H1 (cell line): ENCODE data around the gene LMNTD2. TPM values are rescaled to one million over a fixed set of nuclear protein-coding genes. Genes with fewer than 3 reads are reported as not detected.

ENCODE experiments used
- CTCF ChIA-PET: fragments of 300-600 bp; sonication (Branson Sonifier 250); formaldehyde crosslinking; loops from one replicate; lab custom pipeline; 2021; ENCODE audit not compliant: partially characterized antibody; lab: Charles Lee
- POLR2A ChIA-PET: fragments of 300-600 bp; sonication (Branson Sonifier 250); formaldehyde crosslinking; loops from one replicate; lab custom pipeline; 2021; ENCODE audit warnings: inconsistent platforms; ENCODE audit not compliant: partially characterized antibody; lab: Charles Lee
- DNase-seq, 2 experiments: peaks; one replicate each; pipeline versions ENCODE4 v3.0.0 to v3.0.0-alpha.2; 2010 to 2022; ENCODE audit warnings: low spot score in 2 of 2, low read depth in 1 of 2, mixed read lengths in 1 of 2
- FAIRE-seq: peaks from 2 replicates; lab custom pipeline; 2011; peaks lifted over from hg19 to GRCh38; lab: Jason Lieb, UNC
- H2AFZ ChIP-seq: 2 replicates; pipeline ENCODE4 v1.8.1; 2012; ENCODE audit warnings: low read length, inconsistent platforms
- H2AK5ac ChIP-seq: 2 replicates; pipeline ENCODE4 v1.6.1; 2013; ENCODE audit warnings: low read depth, low read length
- H2BK120ac ChIP-seq: replicated peaks from 2 replicates; pipeline ENCODE3; 2013; ENCODE audit warnings: low read depth, low read length, inconsistent platforms
- H2BK12ac ChIP-seq: 2 replicates; pipeline ENCODE4 v1.6.1; 2013; ENCODE audit warnings: low read depth, low read length
- H2BK15ac ChIP-seq: 2 replicates; pipeline ENCODE4 v1.6.1; 2013; ENCODE audit warnings: low read length
- H2BK20ac ChIP-seq: 2 replicates; pipeline ENCODE4 v1.6.1; 2013; ENCODE audit warnings: low read length
- H2BK5ac ChIP-seq: 2 replicates; pipeline ENCODE4 v1.6.1; 2013; ENCODE audit warnings: low read depth, low read length
- H3K14ac ChIP-seq: 2 replicates; pipeline ENCODE4 v1.6.1; 2013; ENCODE audit warnings: inconsistent platforms; ENCODE audit not compliant: insufficient read length
- H3K18ac ChIP-seq: 2 replicates; pipeline ENCODE4 v1.6.1; 2013; ENCODE audit warnings: low read length; ENCODE audit errors: extremely low read depth
- H3K23ac ChIP-seq: 2 replicates; pipeline ENCODE4 v1.6.1; 2013; ENCODE audit warnings: inconsistent platforms; ENCODE audit not compliant: insufficient read length
- H3K23me2 ChIP-seq: 2 replicates; pipeline ENCODE4 v1.6.1; 2013; ENCODE audit warnings: low read depth, low read length
- H3K27ac ChIP-seq: 2 replicates; pipeline ENCODE4 v1.6.1; 2011; ENCODE audit warnings: low read depth, low read length, inconsistent platforms
- H3K27me3 ChIP-seq, 4 experiments: replicated peaks in 1 of 4; 1 replicate in 1 of 4; 2 replicates in 3 of 4; pipeline versions ENCODE4 v1.6.1 to v1.8.1; 2011 to 2013; ENCODE audit warnings: low read length in 3 of 4, mild to moderate bottlenecking in 3 of 4, inconsistent platforms in 2 of 4, mixed read lengths in 2 of 4, moderate library complexity in 1 of 4; ENCODE audit not compliant: control insufficient read depth in 3 of 4, insufficient read depth in 3 of 4; ENCODE audit errors: extremely low read depth in 1 of 4
- H3K36me3 ChIP-seq, 4 experiments: 2 replicates each; pipeline versions ENCODE4 v1.6.1 to v1.8.1; 2011 to 2013; ENCODE audit warnings: mild to moderate bottlenecking in 4 of 4, low read length in 3 of 4, moderate library complexity in 2 of 4, control low read depth in 1 of 4, inconsistent platforms in 1 of 4; ENCODE audit not compliant: insufficient read depth in 4 of 4, control insufficient read depth in 2 of 4
- H3K4ac ChIP-seq: replicated peaks from 2 replicates; pipeline ENCODE3; 2013; ENCODE audit warnings: low read length, low read depth, mixed read lengths, inconsistent platforms; ENCODE audit not compliant: insufficient read length
- H3K4me1 ChIP-seq, 4 experiments: replicated peaks in 1 of 4; 1 replicate in 1 of 4; 2 replicates in 3 of 4; pipeline versions ENCODE4 v1.6.1 to v1.8.1; 2011 to 2013; ENCODE audit warnings: low read length in 3 of 4, inconsistent platforms in 2 of 4, mixed read lengths in 1 of 4; ENCODE audit not compliant: insufficient read depth in 4 of 4, control insufficient read depth in 3 of 4
- H3K4me2 ChIP-seq, 2 experiments: 2 replicates each; pipeline versions ENCODE4 v1.6.1 to v1.8.1; 2011 to 2013; ENCODE audit warnings: low read depth in 2 of 2, low read length in 2 of 2, control low read depth in 1 of 2, inconsistent platforms in 1 of 2, mild to moderate bottlenecking in 1 of 2; ENCODE audit not compliant: insufficient read depth in 1 of 2
- H3K4me3 ChIP-seq, 4 experiments: fragments of 200-600, 300-600 bp in 1 of 4; sonication (generic), shearing (Covaris generic), sonication (Bioruptor Twin) in 1 of 4; 2 replicates each; pipeline versions ENCODE4 v1.5.1 to v1.8.1; 2011 to 2016; ENCODE audit warnings: low read length in 4 of 4, low read depth in 3 of 4, control low read depth in 2 of 4, inconsistent platforms in 2 of 4, mild to moderate bottlenecking in 2 of 4, mixed read lengths in 1 of 4, moderate library complexity in 1 of 4; ENCODE audit not compliant: insufficient read depth in 2 of 4; ENCODE audit errors: extremely low read depth in 1 of 4
- H3K56ac ChIP-seq: replicated peaks from 2 replicates; pipeline ENCODE3; 2013; ENCODE audit warnings: low read depth, mild to moderate bottlenecking, mixed read lengths, low read length, inconsistent platforms; ENCODE audit not compliant: insufficient read length
- H3K79me1 ChIP-seq: 2 replicates; pipeline ENCODE4 v1.6.1; 2013; ENCODE audit warnings: low read depth, low read length, control low read depth
- H3K79me2 ChIP-seq, 2 experiments: 2 replicates each; pipeline versions ENCODE4 v1.6.1 to v1.8.1; 2012 to 2013; ENCODE audit warnings: low read length in 2 of 2, mild to moderate bottlenecking in 2 of 2, inconsistent platforms in 1 of 2; ENCODE audit not compliant: insufficient read depth in 2 of 2, control insufficient read depth in 1 of 2
- H3K9ac ChIP-seq, 4 experiments: replicated peaks in 1 of 4; 1 replicate in 1 of 4; 2 replicates in 3 of 4; pipeline versions ENCODE4 v1.6.1 to v1.8.1; 2011 to 2013; ENCODE audit warnings: low read depth in 3 of 4, low read length in 3 of 4, control low read depth in 2 of 4, mild to moderate bottlenecking in 2 of 4, moderate library complexity in 2 of 4, inconsistent platforms in 1 of 4; ENCODE audit errors: extremely low read depth in 1 of 4
- H3K9me3 ChIP-seq, 2 experiments: 2 replicates each; pipeline versions ENCODE4 v1.6.1 to v1.8.1; 2012 to 2013; ENCODE audit warnings: mild to moderate bottlenecking in 2 of 2, moderate library complexity in 2 of 2, control low read depth in 1 of 2, inconsistent platforms in 1 of 2, low read depth in 1 of 2, low read length in 1 of 2, mixed read lengths in 1 of 2; ENCODE audit not compliant: insufficient read depth in 2 of 2
- H4K20me1 ChIP-seq, 2 experiments: replicated peaks in 1 of 2; 2 replicates each; pipeline versions ENCODE3 to v1.8.1; 2011 to 2013; ENCODE audit warnings: inconsistent platforms in 2 of 2, low read length in 2 of 2, mild to moderate bottlenecking in 1 of 2; ENCODE audit not compliant: insufficient read depth in 2 of 2, control insufficient read depth in 1 of 2
- H4K5ac ChIP-seq: 2 replicates; pipeline ENCODE4 v1.6.1; 2013; ENCODE audit warnings: low read length, low read depth, mixed read lengths, inconsistent platforms; ENCODE audit not compliant: insufficient read length
- H4K8ac ChIP-seq: 2 replicates; pipeline ENCODE4 v1.8.0; 2013; ENCODE audit warnings: mild to moderate bottlenecking, moderate library complexity, low read length, inconsistent platforms; ENCODE audit not compliant: insufficient read depth; ENCODE audit errors: extremely low read depth
- H4K91ac ChIP-seq: replicated peaks from 2 replicates; pipeline ENCODE3; 2013; ENCODE audit warnings: low read length, mixed read lengths, inconsistent platforms; ENCODE audit not compliant: insufficient read length
- BCL11A ChIP-seq, 2 experiments: IDR thresholded peaks; one replicate each; pipeline ENCODE4 v1.6.1; 2011; ENCODE audit warnings: low read depth in 2 of 2, low read length in 2 of 2, mild to moderate bottlenecking in 2 of 2
- CBX5 ChIP-seq: fragments of 300-800, 300-1000 bp; sonication (generic); IDR thresholded peaks from 2 replicates; pipeline ENCODE4 v1.7.1; 2016; ENCODE audit warnings: antibody characterized with exemption, low read length, low read depth
- RFX5 ChIP-seq: IDR thresholded peaks from 2 replicates; pipeline ENCODE4 v1.6.1; 2011; ENCODE audit warnings: low read depth, low read length, improper control_type of control experiment, borderline replicate concordance
- RXRA ChIP-seq: IDR thresholded peaks from 2 replicates; pipeline ENCODE4 v1.6.1; 2011; ENCODE audit warnings: low read depth, mild to moderate bottlenecking, low read length, moderate library complexity; ENCODE audit not compliant: insufficient read depth
- WGBS, 2 experiments: shearing (Covaris generic) in 1 of 2; methylation state at CpG; one replicate each; pipeline versions ENCODE4 v1.1.6 to v1.1.7; 2013 to 2015; ENCODE audit warnings: low lambda C conversion rate in 2 of 2, mixed read lengths in 2 of 2, inconsistent platforms in 1 of 2, low coverage in 1 of 2, missing lambda C conversion rate in 1 of 2; ENCODE audit not compliant: insufficient replicate concordance in 2 of 2, insufficient coverage in 1 of 2, insufficient read length in 1 of 2; ENCODE audit errors: extremely low coverage in 1 of 2, missing lambda C conversion rate in 1 of 2; 5-methylcytosine and 5-hydroxymethylcytosine counted together
- polyA plus RNA-seq, 7 experiments: library from polyadenylated mRNA; depleted of rRNA in 3 of 7; stranded (reverse) in 5 of 7; unstranded in 2 of 7; fragments of >200 nt in 5 of 7; fragments of 200-250 nt in 2 of 7; gene quantifications; 1 replicate in 5 of 7; 2 replicates in 1 of 7; 4 replicates in 1 of 7; pipeline versions ENCODE4 v1.2.1 to v1.2.3, GENCODE V29; 2011 to 2013; ENCODE audit warnings: missing spikeins in 2 of 7, mixed read lengths in 2 of 7
- total RNA-seq: library from RNA; stranded (reverse); fragmentation: NEBNext Ultra II Directional; extraction: Animal tissue kit (Norgen Biotek cat#: 25700); gene quantifications from 2 replicates; pipeline ENCODE4 v1.2.1, GENCODE V29; 2021
- TF ChIP-seq, protein P1 (sequence below): IDR thresholded peaks from 2 replicates; pipeline ENCODE4 v1.6.1; 2012; ENCODE audit warnings: inconsistent platforms

Gene LMNTD2
- total and polyA plus RNA-seq, 2 of the 8 experiments (the other 6 are each of a cell fraction or from before 2014, with no cell fraction given): 1.6 to 3.1 TPM

DNA sequence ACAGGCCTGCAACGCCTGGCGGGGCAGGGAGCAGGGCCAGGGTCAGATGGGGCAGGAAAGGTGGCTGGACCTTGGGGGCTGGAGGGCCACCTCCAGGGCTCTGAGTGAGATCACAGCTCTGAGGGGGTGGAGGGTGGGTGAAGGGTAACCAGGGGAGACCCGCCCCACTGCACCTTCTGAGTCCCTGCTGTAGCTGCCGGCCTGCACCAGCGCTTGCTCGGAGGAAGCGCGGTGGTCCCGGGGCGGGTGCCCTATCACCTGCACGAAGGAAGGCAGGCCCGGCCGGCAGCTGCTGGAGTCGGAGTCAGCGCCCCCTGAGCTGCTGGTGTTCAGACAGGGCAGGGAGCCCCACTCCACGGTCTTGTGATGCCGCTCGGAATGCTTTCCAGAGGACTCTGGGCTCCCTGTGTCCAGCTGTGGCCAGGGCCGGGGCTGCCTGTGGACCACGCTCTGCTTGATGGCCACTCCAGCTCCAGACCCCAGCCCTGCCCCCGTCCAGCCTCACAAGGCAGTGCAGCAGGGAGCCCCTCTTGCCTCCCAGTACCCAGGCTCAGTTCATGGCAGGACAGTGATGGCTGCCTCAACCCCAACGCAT lies 3.8 kb downstream of the LMNTD2 start:
- peaks cover 4% of the 10 kb centered on the region; the same call in 1 of the 2 replicates for H3K79me1 ChIP-seq
- no peak overlapping the region for H2AFZ ChIP-seq
- H3K18ac ChIP-seq: peak overlapping the region; percentile 71; the same call in 1 of the 2 replicates
- FAIRE-seq (no peak), DNase-seq (no peak)
- no peaks in the 10 kb centered on the region for H3K9me3 ChIP-seq
- WGBS, 2 experiments: 75% methylated on average over 20 of the region's 22 CpGs; no CpG with 5 or more reads in 1 of the 2 experiments
- H4K5ac ChIP-seq: peak overlapping the region; percentile 38
- ChIA-PET POLR2A (interaction anchor here (0.6 to 2.1 kb wide), 8 partner anchors 10 to 75 kb away, joined by 3 to 13 read pairs (median 4); partner anchors contain the start of gene IRF7), CTCF (interaction anchor here (1.0 to 3.8 kb wide), 6 partner anchors 9 to 90 kb away, joined by 3 to 21 read pairs (median 4); no protein-coding TSS in a partner anchor)
- H3K27ac ChIP-seq: no peak overlapping the region
- H3K56ac ChIP-seq: no peak overlapping the region
- H2BK5ac ChIP-seq: no peak overlapping the region
- peaks cover 0 to 2% of the 10 kb centered on the region in 2 experiments; a peak in 1 of 4 replicates for H3K79me2 ChIP-seq
- H2BK120ac ChIP-seq: no peak overlapping the region
- H4K20me1 ChIP-seq: peaks cover 2 to 8% of the 10 kb centered on the region in 2 experiments
- no peak overlapping the region; a peak in 1 of 7 replicates for H3K9ac ChIP-seq
- no peak overlapping the region for H3K23ac ChIP-seq
- H2AK5ac ChIP-seq: peak overlapping the region; percentile 56; the same call in 1 of the 2 replicates
- no peak overlapping the region for H2BK15ac ChIP-seq
- H3K4ac ChIP-seq: no peak overlapping the region
- 0 out of 2 replicates have a peak overlapping the region, but pooled peaks have one; percentile 61 for H2BK20ac ChIP-seq
- peaks cover 0 to 35% (median 11%) of the 10 kb centered on the region in 4 experiments; a peak in 6 of 7 replicates for H3K4me1 ChIP-seq
- peak overlapping the region; percentile 66 to 95 for H3K4me2 ChIP-seq
- peak overlapping the region in 3 of 4 experiments; percentile 23 to 83 (median 29); a peak in 6 of 8 replicates for H3K4me3 ChIP-seq
- H3K14ac ChIP-seq: no peak overlapping the region
- peaks cover 19% of the 10 kb centered on the region; the same call in 1 of the 2 replicates for H3K23me2 ChIP-seq
- H2BK12ac ChIP-seq: peak overlapping the region; percentile 84; the same call in 1 of the 2 replicates
- H3K27me3 ChIP-seq: peaks cover 13 to 29% (median 26%) of the 10 kb centered on the region in 4 experiments
- TF ChIP-seq CBX5: no peak
- no peak for TF ChIP-seq BCL11A (IDR thresholded peaks at IDR 0.05; ENCODE audit: low read depth in 2 of 2, low read length in 2 of 2)
- no peak for TF ChIP-seq RXRA
- TF ChIP-seq, protein P1, sequence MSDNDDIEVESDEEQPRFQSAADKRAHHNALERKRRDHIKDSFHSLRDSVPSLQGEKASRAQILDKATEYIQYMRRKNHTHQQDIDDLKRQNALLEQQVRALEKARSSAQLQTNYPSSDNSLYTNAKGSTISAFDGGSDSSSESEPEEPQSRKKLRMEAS: no peak
- no peak for TF ChIP-seq RFX5
- no peak overlapping the region for H4K91ac ChIP-seq
- no peaks in the 10 kb centered on the region for H3K36me3 ChIP-seq
- H4K8ac ChIP-seq: peak overlapping the region; percentile 35; the same call in 1 of the 2 replicates
